Measurements from ENCODE around the gene OSBPL2.
A peak's percentile ranks its signal among the peaks of the same experiment; 100 is the strongest.

The OSBPL2 gene

GRCh38 chr20:62205618-62206387, 32.5 kb upstream of the OSBPL2 start:
- Histone ChIP-seq H3K27ac (no peak overlapping the region), H3K4me3 (no peak overlapping the region)

GRCh38 chr20:62206388-62206775, 31.9 kb upstream of the OSBPL2 start:
- no peak overlapping the region for H3K27ac ChIP-seq
- no peak overlapping the region for H3K4me3 ChIP-seq

GRCh38 chr20:62208061-62208794, 30.1 kb upstream of the OSBPL2 start:
- Histone ChIP-seq H3K27ac (no peak overlapping the region), H3K4me3 (no peak overlapping the region)

- Histone ChIP-seq H3K4me3 (no peak overlapping the region), H3K27ac (no peak overlapping the region)
Observed at GRCh38 chr20:62208795-62209755, 29.2 kb upstream of the OSBPL2 start.

- Histone ChIP-seq H3K4me3 (no peak overlapping the region), H3K27ac (no peak overlapping the region)
Observed at GRCh38 chr20:62209850-62210495, 28.3 kb upstream of the OSBPL2 start.

- no peak overlapping the region for H3K27ac ChIP-seq
- no peak overlapping the region for H3K4me3 ChIP-seq
Observed at GRCh38 chr20:62210496-62210855, 27.8 kb upstream of the OSBPL2 start.

- Histone ChIP-seq H3K27ac (no peak overlapping the region), H3K4me3 (no peak overlapping the region)
Observed at GRCh38 chr20:62211216-62211615, 27.1 kb upstream of the OSBPL2 start.

- H3K27ac ChIP-seq: no peak overlapping the region
Observed at GRCh38 chr20:62211769-62212288, 26.5 kb upstream of the OSBPL2 start.

GRCh38 chr20:62212299-62212698, 26.0 kb upstream of the OSBPL2 start:
- no peak overlapping the region for H3K27ac ChIP-seq
- no peak overlapping the region for H3K4me3 ChIP-seq

More at GRCh38 chr20:62211769-62212288, 26.5 kb upstream of the OSBPL2 start:
- H3K4me3 ChIP-seq: no peak overlapping the region

- Histone ChIP-seq H3K4me3 (no peak overlapping the region), H3K27ac (no peak overlapping the region)
Observed at GRCh38 chr20:62214067-62214466, 24.3 kb upstream of the OSBPL2 start.

GRCh38 chr20:62215020-62215990, 23.0 kb upstream of the OSBPL2 start:
- H3K27ac ChIP-seq: no peak overlapping the region
- H3K4me3 ChIP-seq: no peak overlapping the region

- H3K4me3 ChIP-seq: no peak overlapping the region
- H3K27ac ChIP-seq: no peak overlapping the region
Observed at GRCh38 chr20:62215991-62216635, 22.2 kb upstream of the OSBPL2 start.

- no peak overlapping the region for H3K4me3 ChIP-seq
- no peak overlapping the region for H3K27ac ChIP-seq
Observed at GRCh38 chr20:62216636-62217566, 21.4 kb upstream of the OSBPL2 start.

GRCh38 chr20:62217913-62218773, 20.2 kb upstream of the OSBPL2 start:
- no peak overlapping the region for H3K4me3 ChIP-seq

GRCh38 chr20:62219101-62219991, 19.0 kb upstream of the OSBPL2 start:
- H3K27ac ChIP-seq: no peak overlapping the region
- H3K4me3 ChIP-seq: peak overlapping the region in 2 of 7 experiments; percentile 27 to 28

More at GRCh38 chr20:62217913-62218773, 20.2 kb upstream of the OSBPL2 start:
- H3K27ac ChIP-seq: no peak overlapping the region
